ENCODE results near the gene PNN.

DNA sequence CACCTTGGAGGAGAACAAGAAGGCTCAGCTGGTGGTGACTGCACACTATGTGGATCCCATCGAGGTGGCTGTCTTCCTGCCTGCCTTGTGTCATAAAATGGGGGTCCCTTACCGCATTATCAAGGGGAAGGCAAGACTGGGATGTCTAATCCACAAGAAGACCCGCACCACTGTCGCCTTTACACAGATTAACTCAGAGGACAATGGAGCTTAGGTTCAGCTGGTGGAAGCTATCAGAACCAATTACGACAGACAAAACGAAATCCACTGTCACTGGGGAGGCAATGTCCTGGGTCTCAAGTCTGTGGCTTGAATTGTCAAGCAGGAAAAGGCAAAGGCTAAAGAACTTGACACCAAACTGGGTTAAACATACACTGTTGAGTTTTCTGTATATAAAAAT is 17.6 kb upstream of the PNN start:
- TF ChIP-seq, protein P1, sequence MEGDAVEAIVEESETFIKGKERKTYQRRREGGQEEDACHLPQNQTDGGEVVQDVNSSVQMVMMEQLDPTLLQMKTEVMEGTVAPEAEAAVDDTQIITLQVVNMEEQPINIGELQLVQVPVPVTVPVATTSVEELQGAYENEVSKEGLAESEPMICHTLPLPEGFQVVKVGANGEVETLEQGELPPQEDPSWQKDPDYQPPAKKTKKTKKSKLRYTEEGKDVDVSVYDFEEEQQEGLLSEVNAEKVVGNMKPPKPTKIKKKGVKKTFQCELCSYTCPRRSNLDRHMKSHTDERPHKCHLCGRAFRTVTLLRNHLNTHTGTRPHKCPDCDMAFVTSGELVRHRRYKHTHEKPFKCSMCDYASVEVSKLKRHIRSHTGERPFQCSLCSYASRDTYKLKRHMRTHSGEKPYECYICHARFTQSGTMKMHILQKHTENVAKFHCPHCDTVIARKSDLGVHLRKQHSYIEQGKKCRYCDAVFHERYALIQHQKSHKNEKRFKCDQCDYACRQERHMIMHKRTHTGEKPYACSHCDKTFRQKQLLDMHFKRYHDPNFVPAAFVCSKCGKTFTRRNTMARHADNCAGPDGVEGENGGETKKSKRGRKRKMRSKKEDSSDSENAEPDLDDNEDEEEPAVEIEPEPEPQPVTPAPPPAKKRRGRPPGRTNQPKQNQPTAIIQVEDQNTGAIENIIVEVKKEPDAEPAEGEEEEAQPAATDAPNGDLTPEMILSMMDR (IDR thresholded peaks at IDR 0.05; ENCODE audit: insufficient read depth, low read depth, low read length) = no peak
- TF ChIP-seq EZH2 (IDR thresholded peaks at IDR 0.05; ENCODE audit: insufficient read depth, low read length) = no peak

All from astrocyte (in vitro differentiated cells and primary cell).